ENCODE measurements around the gene ESYT2.

The ESYT2 gene

GRCh38 chr7:158795272-158795671 lies 34.0 kb downstream of the ESYT2 start:
- FAIRE-seq, result no peak

DNA sequence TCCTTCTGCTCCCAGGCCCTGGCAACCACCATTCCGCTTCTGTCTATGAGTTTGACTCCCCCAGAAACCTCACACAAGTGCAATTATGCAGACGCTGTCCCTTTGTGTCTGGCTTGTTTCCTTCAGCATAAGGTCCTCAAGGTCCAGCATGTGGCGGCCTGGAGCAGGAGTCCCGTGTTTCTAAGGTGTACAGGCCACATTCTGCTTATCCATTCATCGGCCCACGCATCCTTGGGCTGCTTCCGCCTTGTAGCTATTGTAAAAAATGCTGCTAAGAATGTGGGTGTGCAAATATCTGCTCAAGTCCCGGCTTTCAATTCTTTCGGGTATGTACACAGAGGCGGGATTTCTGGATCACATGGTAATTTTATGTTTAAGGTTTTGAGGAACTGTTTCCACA lies 38.2 kb downstream of the ESYT2 start:
- no peak for FAIRE-seq

DNA sequence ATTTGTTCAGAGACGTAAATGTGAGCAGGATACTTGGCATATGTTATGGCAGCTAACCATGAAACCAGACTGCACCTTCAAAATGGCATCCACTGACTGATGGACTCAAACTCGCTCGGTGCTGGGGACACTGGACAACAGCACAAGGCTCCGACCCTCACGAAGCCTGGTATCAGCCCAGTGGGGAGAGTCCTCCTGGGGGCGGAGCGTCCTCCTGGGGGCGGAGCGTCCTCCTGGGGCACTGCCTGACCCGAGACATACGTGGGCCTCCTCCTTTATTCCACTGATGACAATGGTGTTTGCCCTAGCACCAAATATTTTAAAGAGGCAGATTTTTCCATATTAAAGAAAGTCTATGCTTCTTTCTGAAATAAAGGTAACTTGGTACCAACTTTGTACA lies 39.5 kb downstream of the ESYT2 start:
- no peak for FAIRE-seq

DNA sequence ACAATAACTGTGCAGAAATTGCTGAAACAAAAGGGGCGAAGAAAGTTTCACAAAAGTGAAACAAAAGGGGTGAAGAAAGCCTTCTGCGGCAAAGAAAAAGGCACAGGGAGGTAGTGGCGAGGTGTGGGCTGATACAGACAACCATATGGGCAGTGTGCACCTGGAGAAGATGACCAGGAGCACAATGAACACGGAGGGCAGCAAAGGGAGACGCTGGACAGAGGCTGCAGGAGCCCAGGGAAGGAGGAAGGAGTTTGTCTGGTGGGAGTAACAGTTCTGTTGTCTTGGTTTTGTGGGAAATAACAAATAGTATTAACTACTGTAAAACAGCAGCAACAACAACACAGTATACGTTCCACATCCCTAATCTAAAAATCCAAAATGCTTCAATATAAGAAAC lies 42.4 kb downstream of the ESYT2 start:
- FAIRE-seq, result no peak

DNA sequence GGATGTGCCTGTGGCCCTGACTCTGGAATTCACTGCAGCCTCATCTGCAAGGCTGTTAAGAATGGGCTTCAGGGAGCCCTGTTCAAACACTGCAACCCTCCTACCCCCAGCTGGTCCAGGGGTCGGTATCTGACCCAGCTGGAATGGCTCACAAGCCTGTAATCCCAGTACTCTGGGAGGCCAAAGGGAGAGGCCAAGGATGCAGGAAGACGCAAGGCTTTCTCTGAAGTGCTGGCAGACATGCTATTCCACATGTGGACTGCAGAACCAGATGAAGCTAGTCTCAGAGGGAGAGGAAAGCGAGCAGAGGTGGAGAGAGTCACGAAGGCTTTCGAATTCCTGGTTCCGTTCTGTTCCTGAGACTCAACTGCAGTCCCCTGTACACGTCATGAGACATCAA lies 45.0 kb downstream of the ESYT2 start:
- FAIRE-seq, result no peak

GRCh38 chr7:158783595-158783994 lies 45.7 kb downstream of the ESYT2 start:
- FAIRE-seq, result no peak

DNA sequence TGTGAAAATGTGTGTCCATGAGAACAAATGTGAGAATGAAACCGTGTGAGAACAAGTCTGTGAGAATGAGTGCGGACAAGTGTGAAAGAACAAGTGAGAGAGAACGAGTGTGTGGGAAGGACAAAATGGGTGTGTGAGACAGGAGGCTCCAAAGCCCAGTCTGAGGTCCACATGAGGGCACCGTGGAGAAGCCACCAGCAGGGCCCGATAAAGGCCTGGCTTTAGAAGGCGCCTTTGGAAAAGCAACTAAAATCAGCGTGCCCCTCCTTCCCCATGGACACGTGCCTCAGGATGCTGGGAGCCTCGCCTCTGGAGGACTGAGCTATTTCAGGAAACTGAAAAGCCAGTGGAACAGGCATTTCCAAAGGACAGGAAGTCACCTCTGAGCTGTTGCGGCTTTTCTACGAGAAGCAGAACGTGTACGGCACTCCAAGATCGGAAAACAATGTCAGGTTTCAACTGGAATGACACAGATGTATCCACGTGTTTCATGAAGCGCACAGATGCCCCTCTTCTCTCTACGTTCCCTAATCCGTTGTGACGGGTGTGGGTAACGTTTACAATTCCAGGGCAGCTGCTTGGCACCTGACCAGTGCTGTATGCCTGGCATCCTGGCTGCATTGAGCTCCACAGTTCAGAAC lies 46.4 kb downstream of the ESYT2 start:
- no peak for FAIRE-seq

DNA sequence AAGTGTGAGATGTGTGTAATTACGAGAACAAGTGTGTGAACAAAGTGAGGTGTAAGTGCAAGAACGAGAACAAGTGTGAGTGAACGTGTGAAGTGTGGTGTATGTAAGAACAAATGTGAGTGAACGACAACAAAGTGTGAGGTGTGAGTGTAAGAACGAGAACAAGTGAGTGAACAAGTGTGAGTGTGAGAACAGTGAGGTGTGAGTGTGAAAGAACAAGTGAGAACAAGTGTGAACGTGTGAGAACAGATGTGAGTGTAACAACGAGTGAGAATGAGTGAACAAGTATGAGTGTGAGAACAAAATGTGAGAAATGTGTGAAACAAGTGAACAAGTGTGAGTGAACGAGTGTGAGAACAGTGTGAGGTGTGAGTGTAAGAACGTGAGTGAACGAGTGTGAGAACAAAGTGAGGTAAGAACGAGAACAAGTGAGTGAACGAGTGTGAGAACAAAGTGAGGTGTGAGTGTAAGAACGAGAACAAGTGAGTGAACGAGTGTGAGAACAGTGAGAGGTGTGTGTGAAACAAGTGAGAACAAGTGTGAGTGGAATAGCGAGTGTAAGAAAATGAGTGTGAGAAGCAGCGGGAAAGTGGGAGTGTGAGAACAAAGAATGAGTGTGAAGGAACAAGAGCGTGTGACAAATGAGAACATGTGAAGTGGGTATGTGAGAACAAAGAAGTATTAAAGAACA lies 47.2 kb downstream of the ESYT2 start:
- no peak for FAIRE-seq

DNA sequence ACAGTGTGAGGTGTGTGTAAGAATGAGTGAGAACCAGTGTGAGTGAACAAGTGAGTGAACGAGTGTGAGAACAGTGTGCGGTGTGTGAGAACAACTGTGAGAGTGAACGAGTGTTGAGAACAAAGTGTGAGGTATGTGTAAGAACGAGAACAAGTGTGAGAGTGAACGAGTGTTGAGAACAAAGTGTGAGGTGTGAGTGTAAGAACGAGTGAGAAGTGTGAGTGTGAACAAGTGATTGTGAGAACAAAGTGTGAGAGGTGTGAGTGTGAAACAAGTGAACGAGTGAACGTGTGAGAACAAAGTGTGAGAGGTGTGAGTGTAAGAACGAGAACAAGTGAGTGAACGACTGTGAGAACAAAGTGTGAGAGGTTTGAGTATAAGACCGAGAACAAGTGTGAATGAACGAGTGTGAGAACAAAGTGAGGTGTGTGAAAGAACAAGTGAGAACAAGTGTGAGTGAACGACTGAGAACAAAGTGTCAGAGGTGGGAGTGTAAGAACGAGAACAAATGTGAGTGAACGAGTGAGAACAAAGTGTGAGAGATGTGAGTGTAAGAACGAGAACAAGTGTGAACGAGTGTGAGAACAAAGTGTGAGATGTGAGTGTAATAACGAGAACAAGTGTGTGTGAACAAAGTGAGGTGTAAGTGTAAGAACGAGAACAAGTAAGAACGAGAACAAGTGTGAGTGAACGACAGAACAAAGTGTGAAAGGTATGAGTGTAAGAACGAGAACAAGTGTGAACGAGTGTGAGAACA lies 47.9 kb downstream of the ESYT2 start:
- no peak for FAIRE-seq

- no peak for FAIRE-seq
These were observed 50.0 kb downstream of the ESYT2 start for GRCh38 chr7:158779061-158780000.

DNA sequence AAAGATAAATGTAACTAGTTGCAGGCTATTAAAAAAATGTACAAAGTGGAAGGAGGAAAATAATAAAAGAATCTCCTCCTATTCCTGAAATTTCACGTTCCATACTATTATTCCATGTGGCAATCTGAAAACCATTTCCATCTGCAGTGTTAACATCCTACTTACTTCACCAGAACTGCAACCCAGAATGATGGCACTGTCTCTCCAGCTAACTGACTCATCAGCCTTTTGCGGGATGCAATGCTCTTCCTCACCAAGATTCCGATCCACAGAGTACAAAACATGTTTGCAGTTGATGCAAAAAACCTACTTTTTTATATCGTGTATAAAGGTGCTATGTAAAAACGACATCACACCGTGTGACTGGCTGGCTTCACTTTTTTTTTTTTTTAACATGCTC lies 50.8 kb downstream of the ESYT2 start:
- FAIRE-seq, result no peak

DNA sequence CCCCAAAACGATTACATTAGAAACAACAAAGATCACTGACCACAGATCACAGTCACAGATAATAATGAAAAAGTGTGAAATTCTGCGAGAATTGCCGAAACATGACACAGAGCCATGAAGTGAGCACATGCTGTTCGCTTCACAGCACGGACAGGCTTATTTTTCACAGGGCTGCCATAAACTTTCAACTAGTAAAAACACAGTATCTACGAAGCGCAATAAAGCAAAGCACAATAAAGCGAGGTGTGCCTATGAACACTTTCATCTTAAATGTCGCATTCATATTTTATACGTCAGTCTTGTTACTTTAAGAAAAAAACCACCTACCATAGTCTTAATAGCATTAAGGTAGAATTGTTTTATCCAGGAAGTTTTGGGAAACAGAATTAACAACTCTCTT lies 51.5 kb downstream of the ESYT2 start:
- no peak for FAIRE-seq

- no peak for FAIRE-seq
These were observed 52.8 kb downstream of the ESYT2 start for GRCh38 chr7:158776474-158776873.

- FAIRE-seq, result no peak
These were observed 54.4 kb downstream of the ESYT2 start for GRCh38 chr7:158774952-158775351.

DNA sequence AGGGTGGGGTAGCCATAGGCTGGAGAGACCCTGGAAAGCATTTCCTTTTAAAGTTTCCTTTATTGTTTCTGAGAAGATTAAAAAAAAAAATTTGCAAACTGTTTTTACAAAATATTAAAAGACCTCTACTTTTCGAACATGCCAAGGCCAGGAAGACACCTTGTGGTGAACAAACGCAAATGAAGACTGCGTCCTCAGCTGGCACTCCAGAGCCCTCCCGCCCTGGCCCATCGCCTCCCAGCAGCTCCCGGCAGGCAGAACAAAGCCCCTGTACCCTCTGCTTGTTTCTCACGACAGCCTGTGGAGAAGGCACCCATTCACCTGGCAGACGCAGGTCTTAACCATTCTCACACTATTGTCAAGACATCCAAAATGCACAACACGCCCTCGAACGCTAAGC lies 56.4 kb downstream of the ESYT2 start:
- no peak for FAIRE-seq

DNA sequence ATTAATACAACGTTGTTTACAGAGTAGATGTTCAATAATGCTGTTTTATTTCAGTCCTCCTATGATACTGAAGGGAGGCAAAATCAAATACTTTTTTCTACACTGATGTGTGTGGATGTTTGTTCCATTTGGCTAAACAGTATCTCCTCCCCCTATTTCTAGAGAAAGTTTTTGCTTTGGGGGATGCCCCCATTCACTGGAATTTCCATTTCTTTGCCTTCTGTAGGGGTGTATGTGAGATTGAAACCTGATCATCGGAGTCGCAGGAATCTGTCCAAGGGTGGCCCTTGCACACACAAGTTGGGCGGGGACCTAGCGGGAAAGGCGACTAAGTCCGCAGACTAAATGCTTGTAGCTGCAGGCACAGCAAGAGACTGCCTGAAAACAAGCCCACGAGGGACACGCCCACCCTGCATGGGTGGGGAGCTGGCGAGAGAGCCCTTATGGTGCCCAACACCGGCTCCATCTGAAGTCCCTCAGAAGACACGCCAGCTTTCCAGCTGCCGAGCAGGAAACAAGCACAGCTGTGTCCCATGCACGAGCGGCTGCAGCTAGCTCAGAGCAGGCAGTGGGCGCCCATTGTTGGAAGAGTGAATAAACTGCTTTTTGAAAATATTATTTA lies 58.0 kb downstream of the ESYT2 start:
- no peak for FAIRE-seq

GRCh38 chr7:158767707-158768106 lies 61.6 kb downstream of the ESYT2 start:
- FAIRE-seq, result no peak

- no peak for FAIRE-seq
These were observed 62.6 kb downstream of the ESYT2 start for GRCh38 chr7:158766570-158767281.

DNA sequence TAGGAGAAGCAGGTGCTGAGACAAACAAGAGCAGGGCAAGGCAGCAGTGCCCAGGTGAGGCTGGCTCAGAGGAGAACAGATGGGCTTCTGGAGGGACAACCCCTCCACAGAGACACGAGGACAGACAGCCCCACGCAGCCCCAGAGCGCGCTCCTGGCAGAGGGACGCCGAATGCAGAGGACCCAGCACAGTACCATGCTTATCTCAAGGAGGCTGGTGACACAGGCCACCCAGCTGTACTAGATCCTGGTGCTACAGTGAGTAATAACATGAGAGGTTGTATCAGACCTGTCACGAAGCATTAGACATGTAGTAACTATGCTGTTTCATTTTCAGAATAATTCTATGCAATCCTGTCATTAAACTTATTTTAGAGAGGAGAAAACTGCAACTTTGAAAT lies 64.3 kb downstream of the ESYT2 start:
- FAIRE-seq, result no peak

DNA sequence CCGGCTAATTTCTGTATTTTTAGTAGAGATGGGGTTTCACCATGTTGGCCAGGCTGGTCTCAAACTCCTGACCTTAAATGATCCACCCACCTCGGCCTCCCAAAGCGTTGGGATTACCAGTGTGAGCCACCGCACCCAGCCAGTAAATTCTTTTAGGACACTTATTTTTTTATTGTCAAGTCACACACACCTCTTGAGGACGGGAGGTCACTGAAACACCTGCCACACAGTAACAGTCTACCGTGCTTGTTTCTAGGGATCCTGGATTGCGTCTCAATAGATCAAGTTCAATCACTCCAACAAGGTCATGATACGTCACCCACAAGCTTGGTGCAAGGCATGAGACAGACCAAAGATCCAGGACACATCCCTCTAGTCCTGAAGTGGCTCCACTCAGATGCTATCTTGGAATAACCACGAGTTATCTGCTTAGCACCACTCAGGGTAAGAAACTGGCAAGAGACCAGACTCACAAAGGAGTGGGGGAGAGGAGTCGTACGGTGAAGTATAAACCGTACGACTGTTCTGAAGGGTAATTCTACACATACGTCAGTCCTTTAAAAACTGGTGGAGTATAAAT lies 65.8 kb downstream of the ESYT2 start:
- FAIRE-seq, result no peak

DNA sequence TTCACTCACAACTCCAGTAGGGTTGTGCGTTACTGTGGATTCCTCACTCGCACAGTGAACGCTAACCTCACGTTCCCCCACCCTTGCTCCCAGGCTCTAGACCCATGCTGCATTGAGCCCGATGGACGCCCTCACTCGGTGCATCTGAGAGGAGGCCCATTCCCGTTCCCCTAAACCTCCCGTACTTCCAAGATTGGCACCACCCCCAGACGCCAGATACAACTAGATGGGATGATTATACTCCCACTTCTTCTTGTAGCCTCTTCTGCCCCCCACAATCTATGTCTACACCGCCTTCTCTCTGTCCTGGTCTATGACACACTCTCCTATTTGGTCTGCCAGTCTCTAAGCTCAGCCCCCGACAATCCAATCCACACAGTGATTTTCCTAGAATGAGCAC lies 67.4 kb downstream of the ESYT2 start:
- FAIRE-seq, result no peak

DNA sequence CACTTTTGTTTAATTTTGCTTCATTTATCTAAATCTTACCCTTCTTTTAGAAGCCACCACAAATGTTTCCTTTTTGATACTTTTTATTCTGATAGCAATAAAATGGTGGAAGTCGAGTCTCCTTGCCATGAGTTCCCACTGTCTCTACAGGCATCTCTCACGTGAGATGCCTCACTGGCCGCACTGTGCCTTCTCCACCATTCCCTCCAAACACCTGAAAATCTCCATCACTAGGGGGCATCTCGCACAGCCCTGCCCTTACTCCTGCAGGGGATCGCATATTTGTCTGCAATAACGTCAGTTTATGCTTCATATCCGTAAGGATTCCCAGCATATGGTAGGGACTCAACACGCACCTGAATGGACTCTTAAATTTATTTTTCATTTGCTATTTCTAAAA lies 68.4 kb downstream of the ESYT2 start:
- FAIRE-seq, result no peak

Measured in islet of Langerhans (tissue), 1 donor.